ENCODE results near the gene TMEM72. TPM values are rescaled to one million over a fixed set of nuclear protein-coding genes. Genes with fewer than 3 reads are reported as not detected.
A peak's percentile ranks its signal among the peaks of the same experiment; 100 is the strongest.

Gene TMEM72
- total and polyA plus RNA-seq, 4 donors, result 0.33 to 8.0 (median 0.92) TPM

DNA sequence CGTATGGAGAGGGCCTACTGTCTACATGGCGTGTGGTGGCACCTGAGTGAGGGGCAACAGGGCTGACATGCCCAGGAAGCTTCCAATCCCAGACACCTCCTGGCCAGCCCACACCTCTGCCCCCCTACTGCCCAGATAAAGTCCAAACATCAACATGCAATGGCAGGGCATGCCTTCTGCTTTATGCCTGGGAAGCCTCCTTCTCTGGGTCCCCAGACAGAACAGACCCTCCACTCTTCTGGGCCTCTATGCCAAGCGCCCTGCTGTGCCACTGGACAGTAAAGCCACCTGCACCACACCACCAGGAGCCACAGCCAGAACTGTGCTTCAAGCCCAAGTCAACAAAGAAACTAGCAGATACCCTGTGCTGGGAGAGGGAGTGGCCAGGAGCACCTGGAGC lies 12.5 kb downstream of the TMEM72 start:
- Histone ChIP-seq H3K27ac (ENCODE audit: low read depth, low read length) (no peak overlapping the region), H3K36me3 (ENCODE audit: control insufficient read depth, insufficient read depth, low read length) (peaks cover 3% of the 10 kb centered on the region), H3K9me3 (ENCODE audit: control insufficient read depth, insufficient read depth, low read length) (no peaks in the 10 kb centered on the region), H3K27me3 (ENCODE audit: control insufficient read depth, insufficient read depth, low read length) (no peaks in the 10 kb centered on the region), H3K4me3 (ENCODE audit: low read depth, low read length) (no peak overlapping the region), H3K4me1 (ENCODE audit: control insufficient read depth, insufficient read depth, low read length) (peaks cover 5% of the 10 kb centered on the region)
- no peak for DNase-seq (ENCODE audit: low read depth in 4 of 6, low spot score in 6 of 6)
- WGBS (ENCODE audit: insufficient coverage), result 100% methylated on average over 3 of the region's 3 CpGs

DNA sequence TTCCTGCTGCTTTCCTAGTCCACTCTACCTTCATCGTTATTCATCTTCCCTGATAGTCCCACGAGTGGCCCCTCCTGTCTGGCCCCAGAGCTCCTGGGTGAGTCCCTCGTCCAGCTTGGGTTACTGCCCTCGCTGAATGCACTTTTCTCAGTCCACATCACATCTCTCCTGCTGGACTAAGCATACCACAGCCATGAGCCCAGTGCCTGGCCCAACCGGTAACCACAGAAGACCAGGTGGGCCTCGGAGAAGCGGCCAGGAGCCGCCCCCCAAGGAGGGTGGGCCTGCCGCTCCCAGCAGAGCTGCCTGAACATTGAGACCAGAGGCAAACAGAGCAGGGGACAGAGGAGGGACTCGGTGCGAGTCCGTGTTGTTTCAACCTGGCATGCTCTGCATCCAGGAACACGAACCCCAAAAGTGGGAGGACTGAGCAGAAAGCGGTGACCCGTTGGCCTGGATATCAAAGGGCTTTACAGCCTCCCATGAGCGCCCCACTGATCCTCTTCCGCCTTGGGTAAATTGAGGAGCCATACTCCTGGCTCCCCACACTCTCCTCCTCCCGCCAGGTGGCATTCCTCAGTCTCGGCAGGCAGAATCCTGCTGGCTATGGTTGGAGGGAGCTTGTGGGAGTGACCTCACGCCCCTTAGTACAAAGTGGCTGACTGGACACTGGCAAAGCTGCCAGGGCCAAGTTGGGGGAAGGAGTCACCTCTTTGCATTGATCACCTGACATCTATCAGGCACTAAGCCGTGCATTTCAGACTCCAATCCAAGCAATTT lies 13.3 kb downstream of the TMEM72 start:
- DNase-seq (ENCODE audit: low read depth in 4 of 6, low spot score in 6 of 6), result no peak
- 93% methylated on average over 14 of the region's 21 CpGs for WGBS (ENCODE audit: insufficient coverage)
- peaks cover 5% of the 10 kb centered on the region for H3K4me1 ChIP-seq (ENCODE audit: control insufficient read depth, insufficient read depth, low read length)
- H3K36me3 ChIP-seq (ENCODE audit: control insufficient read depth, insufficient read depth, low read length), result peaks cover 3% of the 10 kb centered on the region
- no peak overlapping the region for H3K4me3 ChIP-seq (ENCODE audit: low read depth, low read length)
- H3K9me3 ChIP-seq (ENCODE audit: control insufficient read depth, insufficient read depth, low read length), result no peaks in the 10 kb centered on the region
- no peaks in the 10 kb centered on the region for H3K27me3 ChIP-seq (ENCODE audit: control insufficient read depth, insufficient read depth, low read length)
- H3K27ac ChIP-seq (ENCODE audit: low read depth, low read length), result no peak overlapping the region

DNA sequence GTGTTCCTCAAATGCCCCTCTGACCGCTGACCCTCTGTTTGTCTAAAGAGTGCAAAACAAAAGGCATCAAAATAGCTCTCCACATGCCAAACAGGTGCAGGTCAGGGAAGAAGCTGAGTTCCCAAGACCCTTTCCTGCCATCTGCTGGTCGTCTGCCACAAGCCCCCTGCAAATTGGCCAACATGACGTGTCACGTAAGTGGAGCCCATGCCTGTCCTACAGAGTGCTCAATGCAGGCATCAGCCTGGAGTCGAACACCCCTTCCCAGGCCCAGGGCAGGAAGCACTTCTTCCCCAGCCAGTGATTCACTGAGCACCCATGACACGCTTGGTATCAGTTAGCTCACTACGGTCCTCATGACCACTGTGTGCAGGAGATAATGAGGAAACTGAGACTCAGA lies 14.1 kb downstream of the TMEM72 start:
- 27% methylated on average over 4 of the region's 7 CpGs for WGBS (ENCODE audit: insufficient coverage)
- H3K36me3 ChIP-seq (ENCODE audit: control insufficient read depth, insufficient read depth, low read length), result peaks cover 3% of the 10 kb centered on the region
- no peak overlapping the region for H3K4me3 ChIP-seq (ENCODE audit: low read depth, low read length)
- no peak overlapping the region for H3K27ac ChIP-seq (ENCODE audit: low read depth, low read length)
- H3K9me3 ChIP-seq (ENCODE audit: control insufficient read depth, insufficient read depth, low read length), result no peaks in the 10 kb centered on the region
- H3K4me1 ChIP-seq (ENCODE audit: control insufficient read depth, insufficient read depth, low read length), result peaks cover 5% of the 10 kb centered on the region
- H3K27me3 ChIP-seq (ENCODE audit: control insufficient read depth, insufficient read depth, low read length), result no peaks in the 10 kb centered on the region
- DNase-seq (ENCODE audit: low read depth in 4 of 6, low spot score in 6 of 6), result peak in 2 of 6 donors; percentile 61 to 80

DNA sequence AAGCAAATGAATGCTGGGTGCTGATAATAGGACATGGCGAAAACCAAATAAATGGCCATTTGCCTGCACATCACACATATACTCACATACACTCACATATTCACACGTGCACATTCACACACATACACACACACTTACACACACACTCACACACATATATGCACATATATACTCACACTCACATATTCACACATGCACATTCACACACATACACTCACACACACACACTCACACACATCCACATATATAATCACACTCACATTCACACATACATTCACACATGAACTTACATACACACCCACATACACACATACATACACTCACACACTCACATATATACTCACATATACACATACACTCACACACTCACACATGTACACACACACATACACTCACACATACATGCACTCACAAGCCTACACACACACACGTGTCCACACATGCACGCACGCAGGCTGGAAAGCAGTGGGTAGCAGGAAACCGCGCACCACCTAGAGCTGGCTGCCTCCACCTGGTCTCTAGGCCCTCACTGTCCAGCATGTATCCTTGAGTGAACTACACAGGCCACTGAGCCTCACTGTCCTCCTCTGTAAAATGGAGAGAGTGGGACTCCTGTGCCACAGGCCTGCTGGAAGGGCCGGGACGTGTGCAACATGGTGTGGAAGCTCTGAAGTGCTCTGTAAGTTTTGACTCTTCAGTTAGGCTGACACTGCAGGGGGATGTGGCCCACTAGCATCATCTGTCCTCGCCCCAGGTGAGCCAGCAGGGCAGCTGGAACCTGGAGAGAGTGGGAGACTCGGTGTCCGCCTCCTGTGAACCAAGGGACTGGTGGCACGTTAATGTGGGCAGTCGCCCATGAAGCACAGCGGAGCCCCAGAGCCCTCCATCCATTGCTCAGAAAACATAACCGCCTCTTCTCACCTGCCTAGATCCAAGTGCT lies 14.9 kb downstream of the TMEM72 start:
- 92% methylated on average over 15 of the region's 16 CpGs for WGBS (ENCODE audit: insufficient coverage)
- DNase-seq (ENCODE audit: low read depth in 4 of 6, low spot score in 6 of 6), result no peak

DNA sequence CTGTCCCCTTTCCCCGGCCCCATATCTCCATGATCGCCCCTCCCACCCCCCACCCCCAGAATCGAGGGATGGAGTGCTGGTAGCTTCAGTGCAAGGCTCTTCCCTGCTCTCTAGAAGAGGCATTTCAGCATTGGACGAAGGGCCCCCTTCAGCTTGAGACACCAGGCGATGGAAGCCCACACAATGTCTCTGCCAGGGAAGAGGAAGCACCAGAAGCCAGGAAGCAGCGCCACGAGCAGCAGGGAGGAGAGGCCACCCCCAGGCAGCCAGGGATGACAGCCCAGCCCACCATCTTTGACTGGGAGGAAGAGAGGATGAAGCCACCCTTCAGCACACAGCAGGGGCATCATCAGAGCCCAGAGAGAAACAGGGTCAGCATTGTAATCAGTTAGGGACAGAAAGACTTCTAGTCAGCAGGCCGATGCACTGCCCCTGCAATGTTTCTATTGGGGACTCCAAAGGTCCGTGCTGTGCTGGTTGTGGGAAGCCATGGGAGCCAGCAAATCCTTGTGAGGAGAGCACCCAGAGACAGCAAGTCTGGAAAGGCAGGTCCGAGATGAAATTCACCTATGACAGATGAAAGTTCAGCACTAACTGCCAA lies 15.7 kb downstream of the TMEM72 start:
- Histone ChIP-seq H3K9me3 (ENCODE audit: control insufficient read depth, insufficient read depth, low read length) (no peaks in the 10 kb centered on the region), H3K4me1 (ENCODE audit: control insufficient read depth, insufficient read depth, low read length) (peaks cover 5% of the 10 kb centered on the region), H3K36me3 (ENCODE audit: control insufficient read depth, insufficient read depth, low read length) (peaks cover 3% of the 10 kb centered on the region), H3K27me3 (ENCODE audit: control insufficient read depth, insufficient read depth, low read length) (no peaks in the 10 kb centered on the region), H3K4me3 (ENCODE audit: low read depth, low read length) (no peak overlapping the region), H3K27ac (ENCODE audit: low read depth, low read length) (no peak overlapping the region)
- DNase-seq (ENCODE audit: low read depth in 4 of 6, low spot score in 6 of 6), result no peak
- WGBS (ENCODE audit: insufficient coverage), result 49% methylated on average over 7 of the region's 10 CpGs

More for the DNA sequence above, 14.9 kb downstream of the TMEM72 start:
- Histone ChIP-seq H3K4me3 (ENCODE audit: low read depth, low read length) (no peak overlapping the region), H3K9me3 (ENCODE audit: control insufficient read depth, insufficient read depth, low read length) (no peaks in the 10 kb centered on the region), H3K27me3 (ENCODE audit: control insufficient read depth, insufficient read depth, low read length) (no peaks in the 10 kb centered on the region), H3K36me3 (ENCODE audit: control insufficient read depth, insufficient read depth, low read length) (peaks cover 3% of the 10 kb centered on the region), H3K27ac (ENCODE audit: low read depth, low read length) (no peak overlapping the region), H3K4me1 (ENCODE audit: control insufficient read depth, insufficient read depth, low read length) (peaks cover 5% of the 10 kb centered on the region)

DNA sequence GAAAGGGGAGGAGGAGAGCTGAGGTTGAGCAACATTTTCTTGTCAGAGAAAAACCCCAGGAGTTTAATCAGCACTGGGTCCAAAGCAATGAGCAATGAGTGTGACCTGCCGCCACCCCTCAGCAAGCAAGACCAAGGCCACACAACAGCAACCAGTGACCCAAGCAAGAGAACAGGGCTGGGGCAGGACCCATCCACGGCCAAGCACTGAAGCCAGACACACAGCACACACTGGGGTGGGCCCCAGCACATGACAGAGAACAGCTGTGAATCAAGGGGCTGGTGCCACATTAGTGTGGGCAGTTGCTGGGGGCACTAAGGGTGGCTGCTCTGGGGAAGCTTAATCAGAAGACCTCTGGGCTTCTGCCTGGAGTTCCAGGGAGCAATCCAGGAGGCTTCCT lies 16.2 kb downstream of the TMEM72 start:
- H3K27me3 ChIP-seq (ENCODE audit: control insufficient read depth, insufficient read depth, low read length), result no peaks in the 10 kb centered on the region
- H3K36me3 ChIP-seq (ENCODE audit: control insufficient read depth, insufficient read depth, low read length), result peaks cover 3% of the 10 kb centered on the region
- 83% methylated on average over 1 of the region's 2 CpGs for WGBS (ENCODE audit: insufficient coverage)
- no peak overlapping the region for H3K27ac ChIP-seq (ENCODE audit: low read depth, low read length)
- no peaks in the 10 kb centered on the region for H3K9me3 ChIP-seq (ENCODE audit: control insufficient read depth, insufficient read depth, low read length)
- H3K4me3 ChIP-seq (ENCODE audit: low read depth, low read length), result no peak overlapping the region
- DNase-seq (ENCODE audit: low read depth in 4 of 6, low spot score in 6 of 6), result no peak
- peaks cover 8% of the 10 kb centered on the region for H3K4me1 ChIP-seq (ENCODE audit: control insufficient read depth, insufficient read depth, low read length)

DNA sequence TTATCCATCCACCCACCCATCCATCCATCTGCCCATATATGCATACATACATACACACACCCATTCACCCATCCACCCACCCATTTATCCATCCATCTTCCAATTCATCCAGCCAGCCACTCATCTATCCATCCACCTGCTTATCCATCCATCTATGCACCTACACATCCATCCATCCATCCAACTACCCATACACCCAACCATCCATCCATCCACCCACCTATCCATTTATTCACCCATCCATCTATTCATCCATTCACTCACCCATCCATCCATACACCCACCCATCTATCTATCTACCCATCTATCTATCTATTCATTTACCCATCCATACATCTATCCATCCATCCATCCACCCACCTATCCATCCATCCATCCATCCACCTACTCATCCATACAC lies 17.3 kb downstream of the TMEM72 start:
- no peak for DNase-seq (ENCODE audit: low read depth in 4 of 6, low spot score in 6 of 6)
- Histone ChIP-seq H3K27me3 (ENCODE audit: control insufficient read depth, insufficient read depth, low read length) (no peaks in the 10 kb centered on the region), H3K27ac (ENCODE audit: low read depth, low read length) (no peak overlapping the region), H3K4me1 (ENCODE audit: control insufficient read depth, insufficient read depth, low read length) (peaks cover 19% of the 10 kb centered on the region), H3K9me3 (ENCODE audit: control insufficient read depth, insufficient read depth, low read length) (no peaks in the 10 kb centered on the region), H3K36me3 (ENCODE audit: control insufficient read depth, insufficient read depth, low read length) (peaks cover 3% of the 10 kb centered on the region), H3K4me3 (ENCODE audit: low read depth, low read length) (no peak overlapping the region)

DNA sequence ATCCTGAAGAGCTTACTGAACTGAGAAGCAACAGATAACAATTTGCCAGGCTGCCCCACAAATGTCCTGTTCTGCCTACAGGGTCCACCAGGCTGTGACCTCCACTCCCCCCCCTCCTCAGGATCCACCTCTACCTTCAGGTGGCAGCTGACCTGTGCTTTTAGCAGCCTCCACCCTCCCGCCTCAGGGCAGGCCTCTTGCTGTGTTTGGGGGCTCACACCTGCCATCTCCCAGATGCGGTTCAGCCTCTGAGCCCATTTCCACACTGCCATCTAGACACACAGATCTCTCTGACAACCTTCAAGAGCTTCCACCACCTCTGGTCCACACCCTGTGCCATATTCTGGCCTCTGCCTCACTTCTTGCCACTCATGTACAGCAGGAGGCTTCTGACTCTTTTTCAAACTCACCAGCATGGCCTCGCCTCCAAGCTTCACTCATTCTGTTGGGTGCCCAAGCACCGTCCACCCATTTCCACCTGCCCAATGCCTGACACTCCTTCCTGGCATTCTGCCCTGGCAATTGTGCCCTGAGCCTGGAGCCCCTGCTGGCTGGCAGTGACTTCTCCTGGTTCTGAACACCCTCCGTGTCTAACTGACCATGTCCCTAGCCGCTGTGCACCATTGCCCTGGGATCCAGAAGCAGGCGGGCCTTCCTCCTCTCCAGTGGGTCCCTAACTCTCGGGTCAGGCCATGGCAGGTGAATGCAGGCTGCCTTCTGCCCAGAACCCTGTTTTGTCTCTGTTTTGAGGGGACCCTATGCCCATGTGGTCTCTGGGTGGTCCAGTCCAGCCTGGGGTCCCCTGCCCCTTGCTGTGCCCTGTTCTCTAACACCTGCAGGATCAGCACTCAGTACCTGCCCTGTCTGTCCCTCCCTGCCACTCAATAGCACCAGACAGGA lies 18.5 kb downstream of the TMEM72 start:
- 93% methylated on average over 8 of the region's 8 CpGs for WGBS (ENCODE audit: insufficient coverage)
- DNase-seq (ENCODE audit: low read depth in 4 of 6, low spot score in 6 of 6), result no peak

More for the DNA sequence above, 18.5 kb downstream of the TMEM72 start:
- Histone ChIP-seq H3K4me3 (ENCODE audit: low read depth, low read length) (no peak overlapping the region), H3K27ac (ENCODE audit: low read depth, low read length) (no peak overlapping the region), H3K4me1 (ENCODE audit: control insufficient read depth, insufficient read depth, low read length) (peaks cover 24% of the 10 kb centered on the region), H3K9me3 (ENCODE audit: control insufficient read depth, insufficient read depth, low read length) (no peaks in the 10 kb centered on the region), H3K36me3 (ENCODE audit: control insufficient read depth, insufficient read depth, low read length) (no peaks in the 10 kb centered on the region), H3K27me3 (ENCODE audit: control insufficient read depth, insufficient read depth, low read length) (no peaks in the 10 kb centered on the region)
